ENCODE data around the gene SHROOM1. TPM values are rescaled to one million over a fixed set of nuclear protein-coding genes. Genes with fewer than 3 reads are reported as not detected.

SHROOM1 gene
- total and polyA plus RNA-seq, 2 experiments from 2014 or later = 2.5 to 5.4 TPM

- Histone ChIP-seq H3K36me3 (ENCODE audit: insufficient read depth) (no peaks in the 10 kb centered on the region), H3K27ac (ENCODE audit: low read depth) (no peak overlapping the region), H3K9me2 (ENCODE audit: insufficient read depth) (no peaks in the 10 kb centered on the region), H3K4me1 (ENCODE audit: insufficient read depth) (no peaks in the 10 kb centered on the region), H3K79me2 (replicated peaks; ENCODE audit: insufficient read depth) (no peaks in the 10 kb centered on the region), H2AFZ (no peak overlapping the region), H3K27me3 (ENCODE audit: insufficient read depth) (peaks cover 4% of the 10 kb centered on the region; the same call in 1 of the 2 replicates), H3F3A (replicated peaks; ENCODE audit: low read depth) (no peaks in the 10 kb centered on the region), H4K20me1 (replicated peaks; ENCODE audit: insufficient read depth) (no peaks in the 10 kb centered on the region), H3K4me3 (no peak overlapping the region), H3K4me2 (no peak overlapping the region)
- TF ChIP-seq NANOG (IDR thresholded peaks at IDR 0.05; ENCODE audit: borderline replicate concordance) (no peak), REST (IDR thresholded peaks at IDR 0.05; ENCODE audit: unreplicated experiment) (no peak)
- Mint-ChIP-seq H3K27me3 (ENCODE audit: insufficient read depth, low read depth, poor library complexity) (peaks cover 12% of the 10 kb centered on the region), H3K4me3 (no peak overlapping the region), H3K4me1 (peaks cover 11% of the 10 kb centered on the region), H3K9me3 (no peaks in the 10 kb centered on the region), H3K36me3 (ENCODE audit: low read depth) (no peaks in the 10 kb centered on the region), H3K27ac (no peak overlapping the region)
- DNase-seq (ENCODE audit: low spot score) (no peak), ATAC-seq (no peak)
Observed at GRCh38 chr5:132787076-132787475, 43.4 kb downstream of the SHROOM1 start.

- Histone ChIP-seq H3K27me3 (ENCODE audit: insufficient read depth) (peaks cover 16% of the 10 kb centered on the region), H3K36me3 (ENCODE audit: insufficient read depth) (no peaks in the 10 kb centered on the region), H3F3A (replicated peaks; ENCODE audit: low read depth) (no peaks in the 10 kb centered on the region), H3K9me2 (ENCODE audit: insufficient read depth) (no peaks in the 10 kb centered on the region), H2AFZ (no peak overlapping the region), H3K4me3 (no peak overlapping the region), H3K4me2 (no peak overlapping the region), H3K4me1 (ENCODE audit: insufficient read depth) (no peaks in the 10 kb centered on the region), H3K79me2 (replicated peaks; ENCODE audit: insufficient read depth) (no peaks in the 10 kb centered on the region), H4K20me1 (replicated peaks; ENCODE audit: insufficient read depth) (no peaks in the 10 kb centered on the region), H3K27ac (ENCODE audit: low read depth) (no peak overlapping the region)
- H3K36me3 Mint-ChIP-seq (ENCODE audit: low read depth) = no peaks in the 10 kb centered on the region
- no peak for ATAC-seq
- H3K4me1 Mint-ChIP-seq = peaks cover 11% of the 10 kb centered on the region
- H3K9me3 Mint-ChIP-seq = no peaks in the 10 kb centered on the region
- H3K27me3 Mint-ChIP-seq (ENCODE audit: insufficient read depth, low read depth, poor library complexity) = peaks cover 9% of the 10 kb centered on the region
- DNase-seq (ENCODE audit: low spot score) = no peak
- no peak overlapping the region for H3K27ac Mint-ChIP-seq
- no peak overlapping the region for H3K4me3 Mint-ChIP-seq
- no peak for TF ChIP-seq JUNB (IDR thresholded peaks at IDR 0.05; ENCODE audit: unreplicated experiment)
- no peak for TF ChIP-seq CREB1 (CRISPR knock-in tag; IDR thresholded peaks at IDR 0.05; ENCODE audit: low read depth)
- no peak for TF ChIP-seq ZNF114 (CRISPR knock-in tag; IDR thresholded peaks at IDR 0.05)
- TF ChIP-seq NANOG (IDR thresholded peaks at IDR 0.05; ENCODE audit: borderline replicate concordance) = no peak
- no peak for TF ChIP-seq ZNF462 (CRISPR knock-in tag; IDR thresholded peaks at IDR 0.05)
- TF ChIP-seq POLR2AphosphoS5 (IDR thresholded peaks at IDR 0.05; ENCODE audit: low read depth) = no peak
- TF ChIP-seq EZH2phosphoT487 (IDR thresholded peaks at IDR 0.05; ENCODE audit: unreplicated experiment) = no peak
- no peak for TF ChIP-seq ETS1 (IDR thresholded peaks at IDR 0.05)
- TF ChIP-seq CTCF (conservative IDR thresholded peaks at IDR 0.05; ENCODE audit: low read depth in 2 of 2) = no peak
Observed at GRCh38 chr5:132785864-132786263, 44.6 kb downstream of the SHROOM1 start.
